Myocyte (in vitro differentiated cells): ENCODE measurements around the gene CREB5. TPM values are rescaled to one million over a fixed set of nuclear protein-coding genes. Genes with fewer than 3 reads are reported as not detected.
A peak's percentile ranks its signal among the peaks of the same experiment; 100 is the strongest.

Experiments used
- DNase-seq: peaks from one replicate; pipeline ENCODE4 v3.0.0-alpha.2; 2012; ENCODE audit warnings: low read depth
- total RNA-seq: library from RNA; depleted of rRNA; stranded (reverse); fragments of >200 nt; gene quantifications from 2 replicates; pipeline ENCODE4 v1.2.3, GENCODE V29; 2014

The CREB5 gene
- total RNA-seq, 1 donor from 2014 or later, result 3.7 TPM

GRCh38 chr7:28406192-28406591, 6.1 kb upstream of the CREB5 start:
- DNase-seq, result no peak

GRCh38 chr7:28407651-28408050, 4.7 kb upstream of the CREB5 start:
- peak; percentile 24 for DNase-seq

- DNase-seq, result peak; percentile 52
These were observed 4.0 kb upstream of the CREB5 start for GRCh38 chr7:28408105-28408959.

- peak; percentile 99 for DNase-seq
These were observed 3.2 kb upstream of the CREB5 start for GRCh38 chr7:28408960-28409715.

- DNase-seq, result peak; percentile 61
These were observed 2.3 kb upstream of the CREB5 start for GRCh38 chr7:28409716-28410627.

- peak; percentile 30 for DNase-seq
These were observed 1.4 kb upstream of the CREB5 start for GRCh38 chr7:28410628-28411531.

- no peak for DNase-seq
These were observed 693 bp downstream of the CREB5 start for GRCh38 chr7:28413011-28413410.

- DNase-seq, result no peak
These were observed 2.1 kb downstream of the CREB5 start for GRCh38 chr7:28414453-28414852.

- DNase-seq, result peak; percentile 8
These were observed 5.1 kb downstream of the CREB5 start for GRCh38 chr7:28417321-28417940.

- no peak for DNase-seq
These were observed 6.0 kb downstream of the CREB5 start for GRCh38 chr7:28418311-28418710.

- no peak for DNase-seq
These were observed 6.6 kb downstream of the CREB5 start for GRCh38 chr7:28418966-28419365.

- peak; percentile 60 for DNase-seq
These were observed 7.4 kb downstream of the CREB5 start for GRCh38 chr7:28419716-28420115.

- DNase-seq, result no peak
These were observed 10.8 kb downstream of the CREB5 start for GRCh38 chr7:28423112-28423511.

GRCh38 chr7:28423918-28424514, 11.7 kb downstream of the CREB5 start:
- no peak for DNase-seq

GRCh38 chr7:28425496-28425895, 13.2 kb downstream of the CREB5 start:
- DNase-seq, result no peak

- DNase-seq, result no peak
These were observed 14.9 kb downstream of the CREB5 start for GRCh38 chr7:28427236-28427635.

- DNase-seq, result no peak
These were observed 18.3 kb downstream of the CREB5 start for GRCh38 chr7:28430616-28431015.

- no peak for DNase-seq
These were observed 19.8 kb downstream of the CREB5 start for GRCh38 chr7:28432105-28432504.

- no peak for DNase-seq
These were observed 20.7 kb downstream of the CREB5 start for GRCh38 chr7:28433039-28433438.
